Suppressor macrophage treated with lipopolysaccharide for 4 hours (primary cell): ENCODE data around the gene TEX11.
"Not testable (repeated sequence)": the region's sequence is repeated elsewhere in the genome, so short reads cannot be mapped to it uniquely, and the experiment has no call there.

Experiments used
- DNase-seq: peaks from one replicate; pipeline ENCODE4 v3.0.0-alpha.2; 2020

Gene TEX11

GRCh38 chrX:70754169-70754848, 154.2 kb downstream of the TEX11 start:
- DNase-seq: no peak

- not testable (repeated sequence) for DNase-seq
Observed at GRCh38 chrX:70733774-70734173, 174.7 kb downstream of the TEX11 start.

GRCh38 chrX:70727961-70728360, 180.6 kb downstream of the TEX11 start:
- not testable (repeated sequence) for DNase-seq

- DNase-seq: no peak
Observed at GRCh38 chrX:70720721-70721120, 187.8 kb downstream of the TEX11 start.

- not testable (repeated sequence) for DNase-seq
Observed at GRCh38 chrX:70711336-70711735, 197.2 kb downstream of the TEX11 start.

GRCh38 chrX:70694339-70695122, 214.0 kb downstream of the TEX11 start:
- DNase-seq: no peak

GRCh38 chrX:70679455-70679854, 229.1 kb downstream of the TEX11 start:
- DNase-seq: not testable (repeated sequence)

- no peak for DNase-seq
Observed at GRCh38 chrX:70675284-70675683, 233.2 kb downstream of the TEX11 start.

- DNase-seq: no peak
Observed at GRCh38 chrX:70672326-70672725, 236.2 kb downstream of the TEX11 start.

- DNase-seq: no peak
Observed at GRCh38 chrX:70669120-70669519, 239.4 kb downstream of the TEX11 start.

GRCh38 chrX:70664726-70665125, 243.8 kb downstream of the TEX11 start:
- peak; percentile 9 for DNase-seq

GRCh38 chrX:70661124-70661523, 247.4 kb downstream of the TEX11 start:
- not testable (repeated sequence) for DNase-seq

GRCh38 chrX:70657546-70657945, 251.0 kb downstream of the TEX11 start:
- not testable (repeated sequence) for DNase-seq

- peak; percentile 1 for DNase-seq
Observed at GRCh38 chrX:70656304-70656703, 252.2 kb downstream of the TEX11 start.

GRCh38 chrX:70647910-70648309, 260.6 kb downstream of the TEX11 start:
- not testable (repeated sequence) for DNase-seq

GRCh38 chrX:70636218-70636617, 272.3 kb downstream of the TEX11 start:
- DNase-seq: no peak

- DNase-seq: no peak
Observed at GRCh38 chrX:70635669-70636068, 272.8 kb downstream of the TEX11 start.

- DNase-seq: no peak
Observed at GRCh38 chrX:70635227-70635626, 273.3 kb downstream of the TEX11 start.

GRCh38 chrX:70621743-70622142, 286.8 kb downstream of the TEX11 start:
- no peak for DNase-seq

- DNase-seq: no peak
Observed at GRCh38 chrX:70618467-70618866, 290.0 kb downstream of the TEX11 start.

- DNase-seq: no peak
Observed at GRCh38 chrX:70613295-70613694, 295.2 kb downstream of the TEX11 start.

- no peak for DNase-seq
Observed at GRCh38 chrX:70605352-70605751, 303.2 kb downstream of the TEX11 start.

- peak; percentile 48 for DNase-seq
Observed at GRCh38 chrX:70592091-70592490, 316.4 kb downstream of the TEX11 start.

GRCh38 chrX:70587158-70587557, 321.4 kb downstream of the TEX11 start:
- DNase-seq: not testable (repeated sequence)
